ENCODE measurements around the gene AHNAK2. TPM values are rescaled to one million over a fixed set of nuclear protein-coding genes. Genes with fewer than 3 reads are reported as not detected.

The AHNAK2 gene
- total RNA-seq, 6 donors from 2014 or later, result 4.3 to 48.0 (median 12.9) TPM

DNA sequence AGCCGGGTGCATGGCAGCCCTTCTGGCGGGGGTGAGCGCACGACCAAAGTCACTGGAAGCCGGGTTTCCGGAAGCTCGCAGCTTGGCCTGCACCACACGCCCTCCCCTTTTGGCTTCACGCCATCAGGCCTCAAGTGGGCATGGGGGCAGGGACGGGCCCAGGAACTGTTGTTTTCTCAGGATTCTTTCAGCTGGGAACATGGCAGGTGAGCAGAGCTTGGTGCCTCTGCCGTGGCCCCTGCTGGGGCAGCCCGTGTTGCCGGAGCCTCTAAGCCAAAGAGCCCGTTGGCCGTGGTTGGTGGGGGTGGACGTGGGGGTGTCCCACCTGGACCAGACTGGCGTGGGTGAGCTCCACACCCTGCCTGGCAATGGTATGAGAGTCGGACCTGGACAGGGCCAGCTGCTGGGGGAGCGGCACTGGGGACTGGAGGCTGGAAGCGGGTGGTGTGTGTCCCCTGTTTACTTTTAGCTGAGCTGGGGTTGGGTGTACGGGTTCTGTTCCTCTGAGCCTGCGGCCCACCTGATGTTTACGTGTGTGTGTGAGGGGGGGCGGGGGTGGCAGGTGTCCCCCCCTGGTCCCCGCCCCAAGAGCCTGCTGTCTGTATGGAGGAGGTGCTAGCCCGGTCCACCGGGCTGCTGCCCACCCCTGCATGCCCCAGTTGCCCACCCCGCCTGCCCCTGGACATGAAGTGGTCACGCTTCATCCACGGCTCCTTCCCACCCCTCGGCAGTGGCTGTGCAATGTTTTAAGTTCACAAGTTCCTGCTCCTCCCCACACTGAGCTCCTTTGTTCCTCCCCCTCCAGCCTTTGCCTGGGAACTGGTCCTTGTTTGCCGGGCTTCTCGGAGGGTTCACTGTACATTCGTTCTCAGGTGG is 82.2 kb downstream of the AHNAK2 start:
- ATAC-seq (ENCODE audit: low FRiP score in 2 of 2), result peak; percentile 3 to 71

DNA sequence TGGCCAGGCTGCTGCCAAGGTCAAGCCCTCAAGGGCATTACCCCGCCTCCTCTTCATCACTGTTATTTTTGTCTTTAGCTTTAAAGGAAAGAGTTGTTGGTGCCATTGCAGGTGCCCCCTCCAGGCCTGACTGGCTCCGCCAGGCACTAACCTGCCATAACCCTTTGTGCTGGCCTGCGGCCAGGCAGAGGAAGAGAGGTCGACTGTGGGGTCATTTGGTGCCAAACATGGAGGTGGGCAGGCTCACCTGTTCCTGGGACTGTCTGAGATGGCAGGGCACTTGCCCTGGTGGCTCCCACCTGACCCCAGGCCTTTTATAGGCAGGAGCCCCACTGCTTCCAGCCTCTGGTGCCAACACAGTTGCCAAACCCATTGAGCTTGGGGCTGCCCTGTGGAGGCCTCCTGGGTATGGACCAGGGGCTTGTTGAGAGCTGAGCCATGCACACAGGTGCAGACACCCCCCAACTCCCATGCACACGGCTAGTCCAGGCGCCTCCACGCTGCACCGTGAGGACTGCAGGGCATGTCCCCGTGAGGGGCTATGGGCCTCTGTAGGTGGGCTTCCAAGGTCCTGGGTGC is 82.9 kb downstream of the AHNAK2 start:
- H3K4me1 ChIP-seq, result peaks cover 0 to 18% (median 15%) of the 10 kb centered on the region in 4 donors
- peaks cover 0 to 3% (median 1%) of the 10 kb centered on the region in 4 donors for H3K36me3 ChIP-seq
- no peak overlapping the region for H3K4me3 ChIP-seq
- no peaks in the 10 kb centered on the region for H3K9me3 ChIP-seq
- ATAC-seq (ENCODE audit: low FRiP score in 2 of 2), result peak in 1 of 2 donors; percentile 2
- DNase-seq, result no peak
- WGBS, 2 donors, result 71 to 72% methylated on average over 2 to 6 of the region's 9 CpGs
- no peaks in the 10 kb centered on the region for H3K27me3 ChIP-seq
- H3K27ac ChIP-seq, result peak overlapping the region in 1 of 4 donors; percentile 70
- TF ChIP-seq POLR2A (IDR thresholded peaks at IDR 0.05), result no peak
- TF ChIP-seq POLR2AphosphoS5 (IDR thresholded peaks at IDR 0.05), result no peak
- TF ChIP-seq EP300 (IDR thresholded peaks at IDR 0.05), result no peak
- TF ChIP-seq, protein P1, sequence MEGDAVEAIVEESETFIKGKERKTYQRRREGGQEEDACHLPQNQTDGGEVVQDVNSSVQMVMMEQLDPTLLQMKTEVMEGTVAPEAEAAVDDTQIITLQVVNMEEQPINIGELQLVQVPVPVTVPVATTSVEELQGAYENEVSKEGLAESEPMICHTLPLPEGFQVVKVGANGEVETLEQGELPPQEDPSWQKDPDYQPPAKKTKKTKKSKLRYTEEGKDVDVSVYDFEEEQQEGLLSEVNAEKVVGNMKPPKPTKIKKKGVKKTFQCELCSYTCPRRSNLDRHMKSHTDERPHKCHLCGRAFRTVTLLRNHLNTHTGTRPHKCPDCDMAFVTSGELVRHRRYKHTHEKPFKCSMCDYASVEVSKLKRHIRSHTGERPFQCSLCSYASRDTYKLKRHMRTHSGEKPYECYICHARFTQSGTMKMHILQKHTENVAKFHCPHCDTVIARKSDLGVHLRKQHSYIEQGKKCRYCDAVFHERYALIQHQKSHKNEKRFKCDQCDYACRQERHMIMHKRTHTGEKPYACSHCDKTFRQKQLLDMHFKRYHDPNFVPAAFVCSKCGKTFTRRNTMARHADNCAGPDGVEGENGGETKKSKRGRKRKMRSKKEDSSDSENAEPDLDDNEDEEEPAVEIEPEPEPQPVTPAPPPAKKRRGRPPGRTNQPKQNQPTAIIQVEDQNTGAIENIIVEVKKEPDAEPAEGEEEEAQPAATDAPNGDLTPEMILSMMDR (IDR thresholded peaks at IDR 0.05), result no peak

More for the DNA sequence above, 82.2 kb downstream of the AHNAK2 start:
- peak overlapping the region in 3 of 4 donors; percentile 17 to 40 (median 29) for H3K4me3 ChIP-seq
- H3K36me3 ChIP-seq, result peaks cover 0 to 3% (median 1%) of the 10 kb centered on the region in 4 donors
- H3K27ac ChIP-seq, result peak overlapping the region in 1 of 4 donors; percentile 70
- no peaks in the 10 kb centered on the region for H3K9me3 ChIP-seq
- peaks cover 0 to 18% (median 15%) of the 10 kb centered on the region in 4 donors for H3K4me1 ChIP-seq
- WGBS, 2 donors, result 51 to 60% methylated on average over 17 to 27 of the region's 34 CpGs
- TF ChIP-seq POLR2A (IDR thresholded peaks at IDR 0.05) (peak in 1 of 4 donors; percentile 28), EP300 (IDR thresholded peaks at IDR 0.05) (no peak), POLR2AphosphoS5 (IDR thresholded peaks at IDR 0.05) (no peak)
- TF ChIP-seq, protein P1 (IDR thresholded peaks at IDR 0.05), result no peak
- peak; percentile 75 to 85 for DNase-seq
- no peaks in the 10 kb centered on the region for H3K27me3 ChIP-seq

DNA sequence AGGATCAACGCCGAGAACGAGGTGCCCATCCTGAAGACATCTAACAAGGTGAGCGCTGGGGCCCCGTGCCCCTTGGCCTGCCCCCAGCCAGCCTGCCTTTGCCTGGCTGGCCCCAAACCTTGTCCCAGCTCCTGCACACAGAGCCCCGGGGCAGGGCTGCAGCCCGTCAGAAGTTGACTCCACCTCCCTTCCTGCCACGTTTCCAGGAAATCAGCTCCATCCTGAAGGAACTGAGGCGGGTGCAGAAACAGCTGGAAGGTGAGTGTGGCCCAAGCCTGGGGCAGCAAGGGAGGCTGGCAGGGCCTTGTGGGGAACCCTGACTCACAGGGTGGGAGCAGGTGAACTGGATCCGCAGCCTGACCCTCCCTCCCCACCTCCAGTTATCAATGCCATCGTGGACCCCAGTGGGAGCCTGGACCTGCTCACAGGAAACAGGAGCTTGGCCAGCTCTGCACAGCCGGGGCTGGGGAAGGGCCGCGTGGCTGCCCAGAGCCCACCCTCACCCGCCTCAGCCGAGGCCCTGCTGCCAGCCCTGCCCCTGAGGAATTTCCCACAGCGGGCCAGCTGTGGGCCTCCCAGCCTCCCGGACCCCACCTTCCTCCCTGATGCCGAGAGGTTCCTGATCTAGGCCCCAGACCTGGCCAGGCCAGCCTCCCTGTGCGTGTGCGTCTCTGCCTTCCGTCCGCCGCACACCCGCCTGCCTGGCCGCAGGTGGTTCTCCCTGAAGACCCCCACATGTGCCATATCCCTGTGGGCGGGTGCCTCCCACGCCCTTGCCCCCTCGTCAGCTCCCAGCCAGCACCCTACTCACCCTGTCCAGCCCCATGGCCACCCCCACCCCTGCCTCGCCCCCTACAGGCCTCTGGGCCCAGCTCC is 83.6 kb downstream of the AHNAK2 start:
- TF ChIP-seq POLR2A (IDR thresholded peaks at IDR 0.05) (no peak), POLR2AphosphoS5 (IDR thresholded peaks at IDR 0.05) (no peak), EP300 (IDR thresholded peaks at IDR 0.05) (no peak)
- TF ChIP-seq, protein P1 (IDR thresholded peaks at IDR 0.05), result no peak
- no peak for ATAC-seq (ENCODE audit: low FRiP score in 2 of 2)
- H3K27me3 ChIP-seq, result no peaks in the 10 kb centered on the region
- H3K27ac ChIP-seq, result no peak overlapping the region
- WGBS, 2 donors, result 78 to 84% methylated on average over 25 to 28 of the region's 30 CpGs
- H3K36me3 ChIP-seq, result peaks cover 0 to 3% (median 1%) of the 10 kb centered on the region in 4 donors
- peaks cover 0 to 18% (median 15%) of the 10 kb centered on the region in 4 donors for H3K4me1 ChIP-seq
- no peaks in the 10 kb centered on the region for H3K9me3 ChIP-seq
- peak in 1 of 2 donors; percentile 73 for DNase-seq
- no peak overlapping the region for H3K4me3 ChIP-seq

DNA sequence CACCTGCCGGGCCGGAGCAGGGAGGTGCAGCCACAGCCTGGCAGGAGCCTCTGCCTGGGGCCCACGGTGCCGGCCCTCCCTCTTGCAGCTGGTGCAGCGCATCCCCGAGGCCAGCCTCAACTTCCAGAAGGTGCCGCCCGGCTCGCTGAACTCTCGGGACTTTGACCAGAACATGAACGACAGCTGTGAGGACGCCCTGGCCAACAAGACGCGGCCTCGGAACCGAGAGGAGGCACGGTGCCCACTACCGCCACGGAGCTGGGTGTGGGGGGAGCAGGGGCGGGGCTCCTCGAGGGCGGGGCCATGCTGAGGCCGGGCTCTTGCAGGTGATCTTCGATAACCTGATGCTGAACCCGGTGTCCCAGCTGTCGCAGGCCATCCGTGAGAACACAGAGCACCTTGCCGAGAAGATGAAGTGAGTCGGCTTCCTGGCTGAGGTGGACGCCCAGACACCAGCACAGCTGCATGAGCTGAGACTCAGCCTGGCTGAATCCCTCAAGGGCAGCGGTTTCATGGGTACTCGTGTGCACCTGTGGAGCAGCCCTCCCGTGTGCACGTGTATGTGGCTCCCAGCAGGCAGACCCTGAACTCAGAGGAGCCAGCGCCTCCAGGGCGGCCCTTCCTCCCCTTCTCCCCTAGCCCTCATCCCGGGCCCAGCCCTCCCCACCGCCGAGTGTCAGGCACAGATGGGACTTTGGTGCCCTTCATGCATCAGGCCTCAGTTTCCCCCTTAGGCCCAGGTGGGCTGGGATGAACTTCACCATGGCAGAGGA is 84.6 kb downstream of the AHNAK2 start:
- DNase-seq, result peak; percentile 19 to 84
- H3K27me3 ChIP-seq, result no peaks in the 10 kb centered on the region
- H3K9me3 ChIP-seq, result no peaks in the 10 kb centered on the region
- 69 to 91% methylated on average over 7 to 36 of the region's 39 CpGs for WGBS, 2 donors
- no peak overlapping the region for H3K27ac ChIP-seq
- no peak for TF ChIP-seq POLR2A (IDR thresholded peaks at IDR 0.05)
- TF ChIP-seq, protein P1 (IDR thresholded peaks at IDR 0.05), result no peak
- no peak for TF ChIP-seq EP300 (IDR thresholded peaks at IDR 0.05)
- TF ChIP-seq POLR2AphosphoS5 (IDR thresholded peaks at IDR 0.05), result no peak
- peaks cover 0 to 18% (median 15%) of the 10 kb centered on the region in 4 donors for H3K4me1 ChIP-seq
- ATAC-seq (ENCODE audit: low FRiP score in 2 of 2), result no peak
- H3K4me3 ChIP-seq, result no peak overlapping the region
- H3K36me3 ChIP-seq, result peaks cover 0 to 7% (median 1%) of the 10 kb centered on the region in 4 donors

Measured in upper lobe of left lung (tissue), 6 donors.